ENCODE measurements around the gene NOX3. TPM values are rescaled to one million over a fixed set of nuclear protein-coding genes. Genes with fewer than 3 reads are reported as not detected.

NOX3 gene
- total RNA-seq, 1 donor from 2014 or later, result not detected

DNA sequence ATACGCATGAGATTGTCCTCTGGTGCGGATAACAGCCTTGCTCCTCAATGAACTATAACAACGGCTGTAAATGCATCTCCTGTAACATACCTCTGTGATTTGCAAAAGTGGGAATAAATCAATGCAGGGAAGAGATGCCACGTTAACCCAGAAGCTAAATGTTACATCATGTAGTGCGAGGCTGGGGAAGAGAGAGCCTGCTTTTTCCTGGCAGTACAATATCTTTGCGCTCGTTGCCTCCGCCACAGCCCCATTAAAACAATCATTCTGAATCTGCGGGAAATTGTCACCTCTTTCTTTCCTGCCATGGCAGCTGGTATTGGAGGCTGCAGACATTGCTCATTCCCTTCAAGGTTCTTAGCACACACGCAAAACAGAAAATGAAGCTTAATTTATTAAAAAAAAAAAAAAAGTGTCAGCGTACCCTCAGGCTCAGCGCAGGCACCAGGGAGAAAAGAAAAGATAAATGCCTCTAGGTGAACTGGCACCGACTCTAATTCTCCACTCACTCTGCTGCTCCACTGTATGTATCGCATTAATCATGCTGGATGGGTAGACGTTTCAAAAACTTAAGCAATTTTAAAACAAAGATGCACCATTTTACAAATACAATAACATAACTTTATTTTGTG, 71.2 kb downstream of the NOX3 start:
- intact Hi-C loops (cut with DNase I), result no loop called here
- TF ChIP-seq, protein P1, sequence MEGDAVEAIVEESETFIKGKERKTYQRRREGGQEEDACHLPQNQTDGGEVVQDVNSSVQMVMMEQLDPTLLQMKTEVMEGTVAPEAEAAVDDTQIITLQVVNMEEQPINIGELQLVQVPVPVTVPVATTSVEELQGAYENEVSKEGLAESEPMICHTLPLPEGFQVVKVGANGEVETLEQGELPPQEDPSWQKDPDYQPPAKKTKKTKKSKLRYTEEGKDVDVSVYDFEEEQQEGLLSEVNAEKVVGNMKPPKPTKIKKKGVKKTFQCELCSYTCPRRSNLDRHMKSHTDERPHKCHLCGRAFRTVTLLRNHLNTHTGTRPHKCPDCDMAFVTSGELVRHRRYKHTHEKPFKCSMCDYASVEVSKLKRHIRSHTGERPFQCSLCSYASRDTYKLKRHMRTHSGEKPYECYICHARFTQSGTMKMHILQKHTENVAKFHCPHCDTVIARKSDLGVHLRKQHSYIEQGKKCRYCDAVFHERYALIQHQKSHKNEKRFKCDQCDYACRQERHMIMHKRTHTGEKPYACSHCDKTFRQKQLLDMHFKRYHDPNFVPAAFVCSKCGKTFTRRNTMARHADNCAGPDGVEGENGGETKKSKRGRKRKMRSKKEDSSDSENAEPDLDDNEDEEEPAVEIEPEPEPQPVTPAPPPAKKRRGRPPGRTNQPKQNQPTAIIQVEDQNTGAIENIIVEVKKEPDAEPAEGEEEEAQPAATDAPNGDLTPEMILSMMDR (IDR thresholded peaks at IDR 0.05), result no peak
- no peaks in the 10 kb centered on the region for H3K27me3 ChIP-seq
- ATAC-seq, result no peak
- DNase-seq, result no peak
- no peaks in the 10 kb centered on the region for H3K4me1 ChIP-seq
- H3K27ac ChIP-seq, result no peak overlapping the region
- H3K36me3 ChIP-seq, result no peaks in the 10 kb centered on the region
- H3K9me3 ChIP-seq, result no peaks in the 10 kb centered on the region
- H3K4me3 ChIP-seq, result no peak overlapping the region

DNA sequence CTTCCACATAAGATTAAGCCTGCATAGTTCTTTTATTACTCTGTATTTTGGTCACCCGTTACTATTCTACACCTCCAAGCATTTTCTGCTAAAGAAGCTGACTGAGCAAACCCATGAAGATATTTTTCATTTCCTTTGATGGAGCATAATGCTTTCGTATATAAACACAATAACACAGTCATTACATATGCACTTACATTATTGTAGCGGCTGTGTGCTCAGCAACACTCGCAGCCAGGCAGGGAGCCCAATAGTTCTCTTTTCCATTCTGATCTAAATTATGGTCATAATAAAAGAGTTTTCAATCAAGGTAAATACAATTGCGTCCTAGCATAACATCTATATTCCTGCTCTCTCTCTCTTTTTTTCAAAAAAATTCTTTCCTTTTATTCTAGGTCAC, 71.7 kb downstream of the NOX3 start:
- H3K27me3 ChIP-seq, result no peaks in the 10 kb centered on the region
- no peaks in the 10 kb centered on the region for H3K9me3 ChIP-seq
- TF ChIP-seq, protein P1 (IDR thresholded peaks at IDR 0.05), result no peak

DNA sequence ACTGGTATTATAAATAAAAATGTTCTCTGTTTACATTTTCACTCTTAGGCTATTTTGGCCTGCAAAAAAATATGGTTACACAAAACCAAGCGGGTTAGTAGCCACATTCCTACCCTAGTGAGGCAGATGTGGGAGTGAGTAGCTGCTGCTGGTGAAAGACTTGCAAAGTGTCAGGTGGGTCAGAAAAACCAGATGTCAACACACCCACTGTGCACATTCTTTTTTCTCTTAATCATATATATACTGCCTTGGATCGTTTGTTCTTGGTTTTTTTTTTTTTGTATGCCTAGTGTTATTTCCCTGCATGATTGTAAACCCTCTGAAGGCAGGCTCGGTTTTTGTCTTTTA, 73.3 kb downstream of the NOX3 start:
- TF ChIP-seq, protein P1 (IDR thresholded peaks at IDR 0.05), result no peak
- no peaks in the 10 kb centered on the region for H3K9me3 ChIP-seq
- ATAC-seq, result no peak
- H3K27me3 ChIP-seq, result no peaks in the 10 kb centered on the region
- H3K4me3 ChIP-seq, result no peak overlapping the region
- no peaks in the 10 kb centered on the region for H3K4me1 ChIP-seq
- intact Hi-C loops (cut with DNase I), result no loop called here
- H3K27ac ChIP-seq, result no peak overlapping the region
- H3K36me3 ChIP-seq, result no peaks in the 10 kb centered on the region
- DNase-seq, result no peak

More for the DNA sequence above, 71.7 kb downstream of the NOX3 start:
- no peaks in the 10 kb centered on the region for H3K4me1 ChIP-seq
- intact Hi-C loops (cut with DNase I), result no loop called here
- DNase-seq (no peak), ATAC-seq (no peak)
- H3K36me3 ChIP-seq, result no peaks in the 10 kb centered on the region
- H3K27ac ChIP-seq, result no peak overlapping the region
- no peak overlapping the region for H3K4me3 ChIP-seq

DNA sequence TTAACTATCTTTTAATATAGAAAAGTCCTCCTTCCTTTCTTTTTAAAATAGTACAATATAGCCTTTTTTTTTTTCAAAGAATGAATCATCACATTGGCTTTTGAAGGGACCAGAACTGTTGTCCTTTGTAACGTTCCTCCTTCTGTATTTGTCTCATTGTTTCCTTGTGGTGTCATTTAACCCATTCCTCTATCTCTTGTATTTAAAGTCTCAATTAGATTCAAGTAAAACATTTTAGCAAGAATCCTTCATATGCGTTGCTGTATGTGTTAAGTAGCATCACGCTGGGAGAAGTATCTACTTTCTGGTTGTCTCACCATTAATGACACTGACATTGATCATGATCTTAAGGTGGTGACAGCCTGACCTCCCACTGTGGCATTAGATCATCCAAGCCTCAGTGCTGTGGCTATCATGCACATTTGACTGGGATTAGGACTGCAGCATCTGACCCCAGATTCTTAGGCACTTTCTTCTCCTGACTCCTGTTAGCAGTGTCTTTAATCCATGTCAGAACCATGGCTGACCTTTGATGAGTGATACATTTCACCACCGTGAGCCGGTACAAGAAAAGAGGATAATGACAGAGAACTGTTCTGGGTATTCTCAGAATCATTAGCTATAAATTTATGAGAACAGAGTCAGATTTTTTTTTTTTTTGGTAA, 73.8 kb downstream of the NOX3 start:
- no peaks in the 10 kb centered on the region for H3K27me3 ChIP-seq
- TF ChIP-seq, protein P1 (IDR thresholded peaks at IDR 0.05), result no peak
- ATAC-seq (no peak), DNase-seq (no peak)
- no peaks in the 10 kb centered on the region for H3K9me3 ChIP-seq
- H3K4me3 ChIP-seq, result no peak overlapping the region
- H3K27ac ChIP-seq, result no peak overlapping the region
- H3K36me3 ChIP-seq, result no peaks in the 10 kb centered on the region
- intact Hi-C loops (cut with DNase I), result no loop called here
- no peaks in the 10 kb centered on the region for H3K4me1 ChIP-seq

DNA sequence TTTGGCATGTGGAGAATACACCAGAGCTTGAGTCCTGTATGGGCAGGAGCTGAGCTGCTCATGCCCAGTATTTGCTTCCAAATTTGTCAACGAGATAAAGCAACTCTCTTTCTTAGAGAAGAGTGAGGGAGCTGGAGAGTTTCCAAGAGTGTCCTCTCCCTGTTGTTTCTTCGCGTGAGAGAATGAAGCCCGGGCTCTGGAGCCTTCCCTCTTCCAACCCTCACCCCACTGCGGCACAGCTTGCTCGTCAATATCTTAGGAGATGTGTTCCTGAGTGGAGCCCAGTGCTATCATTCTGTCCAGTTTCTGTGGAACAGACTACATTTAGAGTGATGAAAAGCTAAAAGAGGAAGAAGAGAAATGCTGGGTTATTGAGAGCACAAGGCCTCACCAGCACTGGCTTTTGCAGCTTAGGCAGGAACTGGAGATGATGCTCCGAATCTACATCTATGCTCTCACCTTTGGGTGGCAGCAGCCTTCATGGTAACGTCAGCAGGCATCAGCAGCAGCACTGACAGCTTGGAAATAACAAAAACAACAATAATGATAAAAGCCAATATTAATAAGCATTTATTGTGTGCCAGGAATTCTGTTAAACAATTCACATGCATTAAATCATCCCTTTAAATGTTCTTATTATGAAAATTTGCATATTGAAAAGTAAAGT, 74.8 kb downstream of the NOX3 start:
- Histone ChIP-seq H3K27ac (no peak overlapping the region), H3K36me3 (no peaks in the 10 kb centered on the region), H3K9me3 (no peaks in the 10 kb centered on the region), H3K4me3 (no peak overlapping the region), H3K27me3 (no peaks in the 10 kb centered on the region), H3K4me1 (no peaks in the 10 kb centered on the region)
- ATAC-seq (no peak), DNase-seq (no peak)
- TF ChIP-seq, protein P1 (IDR thresholded peaks at IDR 0.05), result no peak
- intact Hi-C loops (cut with DNase I), result no loop called here

Data from upper lobe of right lung (tissue), 1 donor.